ENCODE data around the gene ANTXR1.

- no peak for TF ChIP-seq POLR2A (IDR thresholded peaks at IDR 0.05)
- TF ChIP-seq, protein P1, sequence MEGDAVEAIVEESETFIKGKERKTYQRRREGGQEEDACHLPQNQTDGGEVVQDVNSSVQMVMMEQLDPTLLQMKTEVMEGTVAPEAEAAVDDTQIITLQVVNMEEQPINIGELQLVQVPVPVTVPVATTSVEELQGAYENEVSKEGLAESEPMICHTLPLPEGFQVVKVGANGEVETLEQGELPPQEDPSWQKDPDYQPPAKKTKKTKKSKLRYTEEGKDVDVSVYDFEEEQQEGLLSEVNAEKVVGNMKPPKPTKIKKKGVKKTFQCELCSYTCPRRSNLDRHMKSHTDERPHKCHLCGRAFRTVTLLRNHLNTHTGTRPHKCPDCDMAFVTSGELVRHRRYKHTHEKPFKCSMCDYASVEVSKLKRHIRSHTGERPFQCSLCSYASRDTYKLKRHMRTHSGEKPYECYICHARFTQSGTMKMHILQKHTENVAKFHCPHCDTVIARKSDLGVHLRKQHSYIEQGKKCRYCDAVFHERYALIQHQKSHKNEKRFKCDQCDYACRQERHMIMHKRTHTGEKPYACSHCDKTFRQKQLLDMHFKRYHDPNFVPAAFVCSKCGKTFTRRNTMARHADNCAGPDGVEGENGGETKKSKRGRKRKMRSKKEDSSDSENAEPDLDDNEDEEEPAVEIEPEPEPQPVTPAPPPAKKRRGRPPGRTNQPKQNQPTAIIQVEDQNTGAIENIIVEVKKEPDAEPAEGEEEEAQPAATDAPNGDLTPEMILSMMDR (IDR thresholded peaks at IDR 0.05), result no peak
These were observed 76.3 kb downstream of the ANTXR1 start for GRCh38 chr2:69089266-69089665.
